BE2C (cell line): ENCODE data around the gene UBE2E2. TPM values are rescaled to one million over a fixed set of nuclear protein-coding genes. Genes with fewer than 3 reads are reported as not detected.

Source experiments
- DNase-seq: peaks from one replicate; pipeline ENCODE4 v3.0.0-alpha.2; 2020
- H3K27me3 ChIP-seq: fragments of 250-450 bp; sonication (Bioruptor Pico); 2 replicates; pipeline ENCODE4 v1.5.1; 2020; ENCODE audit warnings: mild to moderate bottlenecking
- H3K36me3 ChIP-seq: fragments of 250-450 bp; sonication (Bioruptor Pico); 2 replicates; pipeline ENCODE4 v1.5.1; 2020; ENCODE audit warnings: mild to moderate bottlenecking
- H3K4me1 ChIP-seq: fragments of 250-450 bp; sonication (Bioruptor Pico); 2 replicates; pipeline ENCODE4 v1.5.1; 2020
- H3K4me3 ChIP-seq: 2 replicates; pipeline ENCODE4 v1.5.1; 2011; ENCODE audit warnings: low read depth, low read length
- H3K9me3 ChIP-seq: fragments of 250-450 bp; sonication (Bioruptor Pico); 2 replicates; pipeline ENCODE4 v1.5.1; 2020
- polyA plus RNA-seq: library from polyadenylated mRNA; unstranded; fragments of >200 nt; gene quantifications from one replicate; pipeline ENCODE4 v1.2.1, GENCODE V29; 2012; ENCODE audit warnings: low read depth, missing spikeins; ENCODE audit not compliant: insufficient read length, insufficient read depth
- TF ChIP-seq, protein P1 (sequence below): IDR thresholded peaks from 2 replicates; pipeline ENCODE4 v1.5.1; 2012; ENCODE audit warnings: mild to moderate bottlenecking, low read depth, low read length

The UBE2E2 gene
- 0.80 TPM for polyA plus RNA-seq

DNA sequence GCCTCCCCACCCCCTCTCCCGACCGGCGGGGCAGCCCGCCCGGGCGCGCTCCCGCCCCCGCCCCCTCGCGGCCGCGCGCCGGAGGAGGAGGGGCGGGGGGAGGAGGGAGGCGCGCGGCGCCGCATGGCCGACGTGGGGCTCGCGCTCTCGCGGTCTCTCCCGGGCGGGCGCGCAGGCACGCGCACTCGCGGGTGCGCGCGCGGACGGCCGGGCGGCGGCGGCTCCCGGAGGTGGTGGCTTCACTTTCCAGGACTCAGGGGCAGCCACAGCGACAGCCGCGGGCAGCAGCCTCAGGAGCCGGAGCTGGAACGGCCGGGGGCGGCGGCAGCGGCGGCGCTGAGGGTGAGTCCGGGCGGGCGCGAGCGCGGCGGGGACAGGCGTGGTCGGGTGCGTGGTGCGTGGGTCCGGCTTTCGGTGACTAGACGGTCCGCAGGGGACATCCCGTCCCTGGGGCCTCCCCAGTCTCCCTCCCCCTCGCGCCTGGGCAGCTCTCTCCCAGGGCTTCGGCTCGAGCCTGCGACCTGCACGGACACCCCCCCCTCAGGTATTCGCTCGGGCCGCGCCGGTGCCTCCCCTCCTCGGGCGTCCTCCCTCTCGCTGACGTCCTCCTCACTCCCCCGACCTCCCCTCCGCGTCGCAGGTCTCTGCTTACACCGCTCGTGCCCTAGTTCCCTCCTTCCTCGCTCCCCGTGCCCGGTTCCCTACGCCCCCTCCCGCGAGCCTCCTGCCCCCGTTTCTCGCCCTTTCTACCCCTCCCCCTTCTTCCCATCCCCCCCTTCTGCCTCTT lies at the start of gene UBE2E2:
Gene UBE2E2, plus strand, starts transcription at position 407 of the 787 bp plus-strand sequence.
- H3K27me3 ChIP-seq: 0 out of 2 replicates have a peak, but pooled peaks cover 5% of the 10 kb centered on the region
- H3K4me3 ChIP-seq: peak within 1 kb of the TSS; percentile 56
- H3K9me3 ChIP-seq: no peaks in the 10 kb centered on the region
- no peaks in the 10 kb centered on the region for H3K4me1 ChIP-seq
- TF ChIP-seq, protein P1, sequence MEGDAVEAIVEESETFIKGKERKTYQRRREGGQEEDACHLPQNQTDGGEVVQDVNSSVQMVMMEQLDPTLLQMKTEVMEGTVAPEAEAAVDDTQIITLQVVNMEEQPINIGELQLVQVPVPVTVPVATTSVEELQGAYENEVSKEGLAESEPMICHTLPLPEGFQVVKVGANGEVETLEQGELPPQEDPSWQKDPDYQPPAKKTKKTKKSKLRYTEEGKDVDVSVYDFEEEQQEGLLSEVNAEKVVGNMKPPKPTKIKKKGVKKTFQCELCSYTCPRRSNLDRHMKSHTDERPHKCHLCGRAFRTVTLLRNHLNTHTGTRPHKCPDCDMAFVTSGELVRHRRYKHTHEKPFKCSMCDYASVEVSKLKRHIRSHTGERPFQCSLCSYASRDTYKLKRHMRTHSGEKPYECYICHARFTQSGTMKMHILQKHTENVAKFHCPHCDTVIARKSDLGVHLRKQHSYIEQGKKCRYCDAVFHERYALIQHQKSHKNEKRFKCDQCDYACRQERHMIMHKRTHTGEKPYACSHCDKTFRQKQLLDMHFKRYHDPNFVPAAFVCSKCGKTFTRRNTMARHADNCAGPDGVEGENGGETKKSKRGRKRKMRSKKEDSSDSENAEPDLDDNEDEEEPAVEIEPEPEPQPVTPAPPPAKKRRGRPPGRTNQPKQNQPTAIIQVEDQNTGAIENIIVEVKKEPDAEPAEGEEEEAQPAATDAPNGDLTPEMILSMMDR: no peak
- H3K36me3 ChIP-seq: no peaks in the 10 kb centered on the region
- DNase-seq: peak; percentile 48

DNA sequence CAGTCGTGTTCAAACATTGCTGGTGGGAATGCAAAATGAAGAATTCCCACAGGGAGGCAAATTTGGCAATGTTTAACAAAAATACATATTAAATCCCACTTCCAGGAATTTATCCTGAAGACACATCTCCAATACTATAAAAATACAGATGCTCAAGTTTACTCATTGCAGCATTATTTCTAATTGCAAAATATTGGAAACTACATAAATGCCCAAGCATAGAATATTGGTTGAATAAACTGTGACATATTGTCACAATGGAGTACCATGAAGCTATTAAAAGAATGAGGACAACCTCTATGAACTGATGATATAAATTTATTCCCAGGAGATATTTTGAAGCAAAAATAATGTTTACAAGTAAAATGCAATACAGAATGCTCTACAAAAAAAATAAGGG lies 49.7 kb upstream of the UBE2E2 start:
- Histone ChIP-seq H3K4me3 (no peak overlapping the region), H3K4me1 (no peaks in the 10 kb centered on the region), H3K36me3 (no peaks in the 10 kb centered on the region), H3K27me3 (no peaks in the 10 kb centered on the region), H3K9me3 (no peaks in the 10 kb centered on the region)
- no peak for DNase-seq
- TF ChIP-seq, protein P1: no peak

DNA sequence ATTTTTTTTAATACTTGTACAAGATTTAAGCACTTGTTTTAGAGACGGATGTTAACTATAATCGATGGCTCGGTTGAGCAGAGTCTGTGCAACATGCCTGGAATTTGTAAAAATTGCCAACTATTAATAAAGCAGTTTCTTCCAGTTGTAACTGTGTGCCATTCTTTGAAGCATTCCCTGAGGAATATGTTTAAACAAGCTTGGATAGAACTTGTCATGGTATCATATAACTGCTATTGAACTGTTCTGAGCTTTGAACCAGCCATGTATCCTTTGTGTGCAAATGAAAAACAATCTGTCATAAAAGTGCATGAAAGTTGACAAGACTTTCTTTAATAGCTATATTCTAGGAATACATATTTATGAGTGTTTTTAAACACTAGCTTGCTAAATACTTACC lies 45.8 kb upstream of the UBE2E2 start:
- TF ChIP-seq, protein P1: no peak
- no peaks in the 10 kb centered on the region for H3K36me3 ChIP-seq
- no peak overlapping the region for H3K4me3 ChIP-seq
- no peaks in the 10 kb centered on the region for H3K4me1 ChIP-seq
- DNase-seq: no peak
- no peaks in the 10 kb centered on the region for H3K9me3 ChIP-seq
- H3K27me3 ChIP-seq: no peaks in the 10 kb centered on the region

DNA sequence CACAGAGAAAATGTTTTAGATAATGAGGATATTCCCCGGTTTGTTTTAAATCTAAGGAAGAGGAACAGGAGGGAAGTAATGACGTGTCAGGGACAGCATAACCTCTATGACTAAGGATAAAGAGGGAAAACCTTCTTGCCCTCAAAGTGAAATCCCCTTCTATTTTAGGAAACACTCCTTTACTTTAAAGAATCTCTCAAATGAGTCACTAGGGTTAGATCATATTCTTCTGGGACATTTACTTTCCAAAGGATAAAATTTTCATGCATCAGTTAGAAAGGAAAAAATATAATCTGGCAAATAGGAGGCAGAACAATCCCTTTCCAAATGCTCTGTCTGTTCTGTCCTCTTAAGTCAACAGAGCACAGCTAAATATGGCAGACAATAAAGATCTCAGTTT lies 43.2 kb upstream of the UBE2E2 start:
- no peaks in the 10 kb centered on the region for H3K4me1 ChIP-seq
- no peak for DNase-seq
- H3K27me3 ChIP-seq: no peaks in the 10 kb centered on the region
- H3K36me3 ChIP-seq: no peaks in the 10 kb centered on the region
- no peaks in the 10 kb centered on the region for H3K9me3 ChIP-seq
- no peak overlapping the region for H3K4me3 ChIP-seq
- TF ChIP-seq, protein P1: no peak

DNA sequence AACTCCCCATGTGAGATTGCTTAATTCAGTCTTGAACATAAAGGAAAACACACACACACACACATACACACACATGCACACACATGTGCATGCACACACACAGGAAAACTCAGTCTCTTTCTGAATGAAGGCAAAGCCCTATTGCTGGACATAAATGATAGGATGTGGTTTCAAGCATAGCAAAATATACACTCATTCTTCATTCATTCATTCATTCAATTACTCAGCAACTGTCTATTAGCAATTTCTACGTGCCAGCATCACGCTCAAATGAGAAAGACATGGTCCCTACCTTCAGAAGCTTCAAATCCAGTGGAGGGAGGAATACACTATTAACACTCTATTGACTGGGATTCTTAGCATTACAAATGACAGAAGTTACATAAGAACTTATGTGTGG lies 41.8 kb upstream of the UBE2E2 start:
- H3K27me3 ChIP-seq: no peaks in the 10 kb centered on the region
- TF ChIP-seq, protein P1: no peak
- H3K4me1 ChIP-seq: no peaks in the 10 kb centered on the region
- H3K36me3 ChIP-seq: no peaks in the 10 kb centered on the region
- DNase-seq: no peak
- H3K9me3 ChIP-seq: no peaks in the 10 kb centered on the region
- no peak overlapping the region for H3K4me3 ChIP-seq

DNA sequence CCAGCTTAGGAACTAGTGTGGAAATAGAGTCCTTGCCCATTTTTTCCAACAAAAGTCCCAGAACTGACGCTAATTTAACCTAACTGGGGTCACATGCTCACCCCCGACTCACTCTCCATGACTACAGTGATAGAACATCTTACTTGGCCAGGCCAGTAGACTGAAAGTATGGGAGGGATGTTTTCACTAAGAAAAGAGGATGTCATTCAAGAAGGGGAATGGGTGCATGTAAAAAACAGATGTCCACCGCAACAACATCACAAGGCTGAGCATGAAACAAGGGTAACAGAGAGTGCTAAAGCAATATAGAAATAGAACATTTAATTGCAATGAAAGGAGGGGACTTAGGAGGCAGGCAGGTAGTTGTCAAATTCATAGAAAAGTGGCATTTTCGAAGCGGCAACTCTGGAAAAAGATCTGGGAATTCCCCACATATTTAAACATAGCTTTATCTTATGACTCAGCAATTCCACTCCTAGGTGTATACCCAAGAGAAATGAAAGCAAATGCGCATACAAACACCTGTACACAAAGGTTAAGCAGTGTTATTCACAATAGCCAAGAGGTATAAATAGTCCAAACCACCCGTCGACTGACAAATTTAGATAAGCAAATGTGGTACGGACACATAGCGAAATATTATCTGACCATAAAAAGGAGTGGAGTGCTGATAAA lies 41.1 kb upstream of the UBE2E2 start:
- no peak for DNase-seq
- Histone ChIP-seq H3K4me3 (no peak overlapping the region), H3K36me3 (no peaks in the 10 kb centered on the region), H3K4me1 (no peaks in the 10 kb centered on the region), H3K27me3 (no peaks in the 10 kb centered on the region), H3K9me3 (no peaks in the 10 kb centered on the region)
- TF ChIP-seq, protein P1: no peak
